ENCODE data around the gene SMPD4. TPM values are rescaled to one million over a fixed set of nuclear protein-coding genes. Genes with fewer than 3 reads are reported as not detected.
"Not testable (repeated sequence)": the region's sequence is repeated elsewhere in the genome, so short reads cannot be mapped to it uniquely, and the experiment has no call there.

Gene SMPD4
- total and polyA plus RNA-seq, 2 donors (not counting 3 experiments of a cell fraction or from before 2014, with no cell fraction given): 85.3 to 88.1 TPM

GRCh38 chr2:130203150-130203549, 21.7 kb upstream of the SMPD4 start:
- H3K9ac ChIP-seq (replicated peaks; ENCODE audit: extremely low read depth, insufficient read depth, low read length); H3K79me2 ChIP-seq (ENCODE audit: control insufficient read depth, insufficient read depth, low read length); BruUV-seq (replicated peaks); DNase-seq (ENCODE audit: low read depth, low spot score); H2AFZ ChIP-seq (ENCODE audit: low read depth, low read length); intact Hi-C loops (cut with micrococcal nuclease); CTCF ChIA-PET; H3K9me1 ChIP-seq (replicated peaks; ENCODE audit: control insufficient read depth, extremely low read depth, insufficient read depth, low read length); H4K20me1 ChIP-seq (replicated peaks; ENCODE audit: control insufficient read depth, extremely low read depth, insufficient read depth, low read length); H3K27me3 ChIP-seq (ENCODE audit: control insufficient read depth in 2 of 2, insufficient read depth in 2 of 2, low read length in 2 of 2); H3K4me1 ChIP-seq (ENCODE audit: control insufficient read depth, extremely low read depth, insufficient read depth, low read length); H3K4me3 ChIP-seq (replicated peaks in 1 of 3; ENCODE audit: insufficient read depth in 1 of 3, low read depth in 1 of 3, low read length in 3 of 3); dilution Hi-C loops (cut with MboI; ENCODE audit: extremely low pct_ligation_motif_present, low sequenced_read_pairs); H3K27ac ChIP-seq (ENCODE audit: insufficient read depth, low read depth, low read length); POLR2A ChIA-PET; H3K36me3 ChIP-seq (ENCODE audit: control insufficient read depth in 2 of 2, extremely low read depth in 1 of 2, insufficient read depth in 2 of 2, low read length in 2 of 2); H3K9me3 ChIP-seq (replicated peaks; ENCODE audit: control insufficient read depth, insufficient read depth, low read length); H3K4me2 ChIP-seq (ENCODE audit: insufficient read depth, low read length): not testable (repeated sequence)
- FAIRE-seq: peak; percentile 40

- H3K9me1 ChIP-seq (replicated peaks; ENCODE audit: control insufficient read depth, extremely low read depth, insufficient read depth, low read length); H3K79me2 ChIP-seq (ENCODE audit: control insufficient read depth, insufficient read depth, low read length); H4K20me1 ChIP-seq (replicated peaks; ENCODE audit: control insufficient read depth, extremely low read depth, insufficient read depth, low read length); H3K4me1 ChIP-seq (ENCODE audit: control insufficient read depth, extremely low read depth, insufficient read depth, low read length); H3K27me3 ChIP-seq (ENCODE audit: control insufficient read depth in 2 of 2, insufficient read depth in 2 of 2, low read length in 2 of 2); DNase-seq (ENCODE audit: low read depth, low spot score); H3K36me3 ChIP-seq (ENCODE audit: control insufficient read depth in 2 of 2, extremely low read depth in 1 of 2, insufficient read depth in 2 of 2, low read length in 2 of 2); FAIRE-seq; dilution Hi-C loops (cut with MboI; ENCODE audit: extremely low pct_ligation_motif_present, low sequenced_read_pairs); BruUV-seq (replicated peaks); H3K4me2 ChIP-seq (ENCODE audit: insufficient read depth, low read length); POLR2A ChIA-PET; H3K4me3 ChIP-seq (replicated peaks in 1 of 3; ENCODE audit: insufficient read depth in 1 of 3, low read depth in 1 of 3, low read length in 3 of 3); CTCF ChIA-PET; H3K9ac ChIP-seq (replicated peaks; ENCODE audit: extremely low read depth, insufficient read depth, low read length); H2AFZ ChIP-seq (ENCODE audit: low read depth, low read length); H3K9me3 ChIP-seq (replicated peaks; ENCODE audit: control insufficient read depth, insufficient read depth, low read length); intact Hi-C loops (cut with micrococcal nuclease); H3K27ac ChIP-seq (ENCODE audit: insufficient read depth, low read depth, low read length): not testable (repeated sequence)
These were observed 21.1 kb upstream of the SMPD4 start for GRCh38 chr2:130202518-130202917.

- Histone ChIP-seq H4K20me1 (replicated peaks; ENCODE audit: control insufficient read depth, extremely low read depth, insufficient read depth, low read length) (no peaks in the 10 kb centered on the region), H2AFZ (ENCODE audit: low read depth, low read length) (no peak within 1 kb of the TSS), H3K36me3 (ENCODE audit: control insufficient read depth in 2 of 2, extremely low read depth in 1 of 2, insufficient read depth in 2 of 2, low read length in 2 of 2) (no peaks in the 10 kb centered on the region), H3K27me3 (ENCODE audit: control insufficient read depth in 2 of 2, insufficient read depth in 2 of 2, low read length in 2 of 2) (no peaks in the 10 kb centered on the region), H3K4me2 (ENCODE audit: insufficient read depth, low read length) (no peak within 1 kb of the TSS), H3K9me1 (replicated peaks; ENCODE audit: control insufficient read depth, extremely low read depth, insufficient read depth, low read length) (no peaks in the 10 kb centered on the region), H3K9me3 (replicated peaks; ENCODE audit: control insufficient read depth, insufficient read depth, low read length) (no peaks in the 10 kb centered on the region), H3K79me2 (ENCODE audit: control insufficient read depth, insufficient read depth, low read length) (no peaks in the 10 kb centered on the region), H3K9ac (replicated peaks; ENCODE audit: extremely low read depth, insufficient read depth, low read length) (no peak within 1 kb of the TSS), H3K27ac (ENCODE audit: insufficient read depth, low read depth, low read length) (no peak within 1 kb of the TSS), H3K4me3 (replicated peaks in 1 of 3; ENCODE audit: insufficient read depth in 1 of 3, low read depth in 1 of 3, low read length in 3 of 3) (no peak within 1 kb of the TSS), H3K4me1 (ENCODE audit: control insufficient read depth, extremely low read depth, insufficient read depth, low read length) (no peaks in the 10 kb centered on the region)
- dilution Hi-C loops (cut with MboI; ENCODE audit: extremely low pct_ligation_motif_present, low sequenced_read_pairs): no loop called here
- DNase-seq (ENCODE audit: low read depth, low spot score): no peak
- ChIA-PET CTCF (no interaction called here), POLR2A (no interaction called here)
- no TSS peak for BruUV-seq (replicated peaks)
- no peak for TF ChIP-seq FOS (IDR thresholded peaks at IDR 0.05; ENCODE audit: borderline replicate concordance, insufficient read depth, low read length)
- no peak for TF ChIP-seq CTCF (IDR thresholded peaks at IDR 0.05; ENCODE audit: extremely low read depth in 1 of 2, insufficient read depth in 1 of 2, low read depth in 1 of 2, low read length in 2 of 2)
- TF ChIP-seq MYC (IDR thresholded peaks at IDR 0.05; ENCODE audit: low read depth, low read length): no peak
- no peak for TF ChIP-seq GATA2 (IDR thresholded peaks at IDR 0.05; ENCODE audit: insufficient read depth, insufficient read length, low read depth, low read length)
- no peak for TF ChIP-seq JUN (IDR thresholded peaks at IDR 0.05; ENCODE audit: borderline replicate concordance, insufficient read depth, insufficient read length, low read depth)
- no peak for TF ChIP-seq POLR2A (IDR thresholded peaks at IDR 0.05; ENCODE audit: low read depth, low read length)
- no peak for TF ChIP-seq MAX (IDR thresholded peaks at IDR 0.05; ENCODE audit: insufficient read depth, insufficient read length)
- TF ChIP-seq EZH2 (IDR thresholded peaks at IDR 0.05; ENCODE audit: borderline replicate concordance, low read depth, low read length, severe bottlenecking): no peak
- no peak for TF ChIP-seq POLR2AphosphoS5 (IDR thresholded peaks at IDR 0.05; ENCODE audit: insufficient read depth, low read depth, low read length)
- FAIRE-seq: no peak
- intact Hi-C loops (cut with micrococcal nuclease): no loop called here
These were observed 16.9 kb upstream of the SMPD4 start, which contains the start of gene TUBA3E for GRCh38 chr2:130198343-130198742. TUBA3E (minus strand) TSS chr2:130198439; CDS start chr2:130198360, 79 bp downstream.
